Left lung (tissue), 10 donors: ENCODE data around the gene TENM4. TPM values are rescaled to one million over a fixed set of nuclear protein-coding genes. Genes with fewer than 3 reads are reported as not detected.

Experiments used
- ATAC-seq: fragments of 200-7000 bp; cut with Tn5 transposase; one replicate; pipeline ENCODE4 v1.9.1; 2020; ENCODE audit warnings: moderate library complexity
- DNase-seq, 4 donors: peaks; one replicate each; pipeline ENCODE4 v3.0.0-alpha.2; 2013 to 2020
- H3K27ac ChIP-seq, 2 donors: fragments of 200-600 bp; sonication (generic) in 1 of 2; one replicate each; pipeline versions ENCODE4 v1.5.0 to v1.8.0; 2020 to 2021
- H3K27me3 ChIP-seq, 2 donors: fragments of 200-600 bp; sonication (generic) in 1 of 2; one replicate each; pipeline versions ENCODE4 v1.5.0 to v1.8.0; 2020 to 2021
- H3K36me3 ChIP-seq, 2 donors: fragments of 200-600 bp; sonication (generic) in 1 of 2; one replicate each; pipeline versions ENCODE4 v1.5.0 to v1.8.0; 2020 to 2021
- H3K4me1 ChIP-seq, 2 donors: fragments of 200-600 bp; one replicate each; pipeline ENCODE4 v1.8.0; 2021
- H3K4me3 ChIP-seq, 2 donors: fragments of 200-600 bp; sonication (generic) in 1 of 2; one replicate each; pipeline versions ENCODE4 v1.5.0 to v1.8.0; 2020 to 2021; ENCODE audit warnings: mild to moderate bottlenecking in 1 of 2
- H3K9me3 ChIP-seq, 2 donors: fragments of 200-600 bp; sonication (generic) in 1 of 2; one replicate each; pipeline versions ENCODE4 v1.5.0 to v1.8.0; 2020 to 2021
- intact Hi-C, 2 donors: fragments of 100-400 bp; cut with DNase I; formaldehyde crosslinking; loops; one replicate each; pipeline versions ENCODE4 v1.11.2 to v1.14.2; 2022
- polyA plus RNA-seq, 6 donors: library from polyadenylated mRNA; unstranded; fragments of 120-200 nt; gene quantifications; one replicate each; pipeline ENCODE4 v1.2.1, GENCODE V29; 2013; ENCODE audit not compliant: insufficient read length in 6 of 6
- total RNA-seq, 2 donors: library from RNA; stranded (reverse); fragmentation: NEBNext Ultra II Directional; extraction: Animal tissue kit (Norgen Biotek cat#: 25700); gene quantifications; one replicate each; pipeline ENCODE4 v1.2.1, GENCODE V29; 2021
- TF ChIP-seq, protein P1 (sequence below), 2 donors: fragments of 200-600 bp; sonication (generic) in 1 of 2; IDR thresholded peaks; one replicate each; pipeline versions ENCODE4 v1.5.0 to v1.8.0; 2021; ENCODE audit warnings: antibody characterized with exemption in 2 of 2
- donor health status: DM: no; HTN: yes; CAD: no.
- donor health status: DM: no; HTN: no; CAD: no.

The TENM4 gene
- total and polyA plus RNA-seq, 8 donors = 3.4 to 7.1 (median 5.2) TPM

DNA sequence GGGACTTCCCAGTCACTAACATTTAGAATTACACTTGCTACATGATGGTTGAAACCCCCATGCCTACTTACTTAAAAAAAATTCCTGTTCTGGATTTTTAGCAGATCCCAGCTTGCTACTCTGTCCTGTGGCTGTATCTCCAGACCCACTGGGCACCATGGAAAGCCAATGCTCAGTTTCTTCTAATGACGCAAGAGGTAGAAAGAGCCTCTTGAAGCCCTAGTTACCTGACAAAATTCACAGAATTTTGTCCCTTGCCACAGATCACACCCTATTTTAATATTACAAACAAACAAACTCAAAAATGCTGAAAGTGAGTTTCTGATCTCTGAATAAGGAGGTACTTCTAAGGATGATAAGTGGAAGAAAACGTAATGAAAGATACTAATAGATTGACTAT, 24.3 kb upstream of the TENM4 start:
- DNase-seq (no peak), ATAC-seq (no peak)
- H3K27me3 ChIP-seq = peaks cover 0 to 9% of the 10 kb centered on the region in 2 donors
- no peaks in the 10 kb centered on the region for H3K9me3 ChIP-seq
- intact Hi-C loops = no loop called here
- no peaks in the 10 kb centered on the region for H3K4me1 ChIP-seq
- no peaks in the 10 kb centered on the region for H3K36me3 ChIP-seq
- TF ChIP-seq, protein P1, sequence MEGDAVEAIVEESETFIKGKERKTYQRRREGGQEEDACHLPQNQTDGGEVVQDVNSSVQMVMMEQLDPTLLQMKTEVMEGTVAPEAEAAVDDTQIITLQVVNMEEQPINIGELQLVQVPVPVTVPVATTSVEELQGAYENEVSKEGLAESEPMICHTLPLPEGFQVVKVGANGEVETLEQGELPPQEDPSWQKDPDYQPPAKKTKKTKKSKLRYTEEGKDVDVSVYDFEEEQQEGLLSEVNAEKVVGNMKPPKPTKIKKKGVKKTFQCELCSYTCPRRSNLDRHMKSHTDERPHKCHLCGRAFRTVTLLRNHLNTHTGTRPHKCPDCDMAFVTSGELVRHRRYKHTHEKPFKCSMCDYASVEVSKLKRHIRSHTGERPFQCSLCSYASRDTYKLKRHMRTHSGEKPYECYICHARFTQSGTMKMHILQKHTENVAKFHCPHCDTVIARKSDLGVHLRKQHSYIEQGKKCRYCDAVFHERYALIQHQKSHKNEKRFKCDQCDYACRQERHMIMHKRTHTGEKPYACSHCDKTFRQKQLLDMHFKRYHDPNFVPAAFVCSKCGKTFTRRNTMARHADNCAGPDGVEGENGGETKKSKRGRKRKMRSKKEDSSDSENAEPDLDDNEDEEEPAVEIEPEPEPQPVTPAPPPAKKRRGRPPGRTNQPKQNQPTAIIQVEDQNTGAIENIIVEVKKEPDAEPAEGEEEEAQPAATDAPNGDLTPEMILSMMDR (IDR thresholded peaks at IDR 0.05) = no peak
- no peak overlapping the region for H3K4me3 ChIP-seq
- H3K27ac ChIP-seq = no peak overlapping the region

DNA sequence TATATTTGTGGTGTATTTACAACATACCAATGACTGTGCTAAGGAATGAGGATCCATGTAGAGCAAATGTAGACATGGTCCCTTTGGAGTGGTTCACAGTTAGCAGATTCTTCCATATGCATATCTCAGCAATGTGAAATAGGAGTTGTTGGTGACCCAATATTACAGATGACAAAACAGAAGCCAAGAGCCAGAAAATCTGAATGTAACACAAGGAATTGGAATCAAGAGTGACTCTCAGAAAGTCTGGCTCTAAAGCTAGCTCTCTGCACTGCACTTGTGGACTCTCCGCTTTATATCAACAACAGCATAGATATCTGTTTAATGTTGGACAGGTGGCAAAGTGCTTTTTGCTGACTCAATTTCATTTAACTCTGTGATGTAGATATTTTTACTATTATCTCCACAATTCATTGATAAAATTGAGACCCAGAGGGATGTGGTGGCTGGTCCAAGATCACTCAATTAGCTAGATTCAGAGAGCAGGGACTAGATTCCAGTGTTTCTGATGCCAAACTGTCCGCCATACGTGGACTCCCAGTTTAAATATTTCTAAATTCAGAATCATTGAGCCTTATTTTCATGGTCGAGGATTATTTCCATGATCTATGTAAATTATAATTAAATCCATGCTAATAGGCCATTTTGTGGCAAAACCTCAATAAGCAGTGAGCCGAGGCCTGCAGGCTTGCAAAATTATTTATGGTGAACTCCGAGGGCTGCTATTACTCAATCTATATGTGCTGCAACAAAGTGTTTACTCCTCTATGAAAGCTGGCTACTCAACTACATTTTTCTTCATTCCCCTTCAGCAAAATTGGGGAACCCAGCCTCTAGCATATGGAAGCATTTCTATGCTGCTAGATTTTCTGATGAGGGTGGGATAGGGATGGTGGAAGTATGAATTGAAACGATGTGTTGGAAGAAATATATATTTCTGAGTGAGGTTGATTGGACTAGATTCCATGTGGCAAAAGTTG, 21.1 kb upstream of the TENM4 start:
- no peaks in the 10 kb centered on the region for H3K4me1 ChIP-seq
- H3K4me3 ChIP-seq = no peak overlapping the region
- TF ChIP-seq, protein P1 (IDR thresholded peaks at IDR 0.05) = no peak
- H3K27me3 ChIP-seq = peaks cover 0 to 11% of the 10 kb centered on the region in 2 donors
- DNase-seq = peak in 2 of 4 donors; percentile 42 to 60
- no peak overlapping the region for H3K27ac ChIP-seq
- H3K36me3 ChIP-seq = no peaks in the 10 kb centered on the region
- H3K9me3 ChIP-seq = no peaks in the 10 kb centered on the region
- ATAC-seq = no peak
- intact Hi-C loops = no loop called here

DNA sequence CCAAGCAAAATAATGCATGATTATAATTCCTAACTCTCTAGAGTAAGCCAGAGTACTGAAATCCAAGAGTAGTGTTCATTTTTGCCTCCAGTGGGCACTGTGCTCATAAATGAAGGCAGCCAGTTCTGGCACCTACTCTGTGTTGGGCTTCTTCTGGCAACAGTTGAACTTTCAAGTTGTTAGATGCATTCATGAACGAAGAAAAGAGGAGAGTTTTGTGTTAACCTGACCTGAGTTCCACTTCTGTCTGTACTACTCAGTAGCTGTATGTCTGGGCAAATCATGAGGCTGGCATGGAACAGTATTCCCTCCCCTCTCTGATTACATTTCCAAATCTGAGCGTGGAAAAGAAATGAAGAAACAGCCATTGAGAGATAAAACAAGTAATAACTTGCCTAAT, 20.3 kb upstream of the TENM4 start:
- no peaks in the 10 kb centered on the region for H3K4me1 ChIP-seq
- no peak overlapping the region for H3K4me3 ChIP-seq
- peaks cover 0 to 10% of the 10 kb centered on the region in 2 donors for H3K27me3 ChIP-seq
- ATAC-seq (peak; percentile 92), DNase-seq (peak in 2 of 4 donors; percentile 41 to 63)
- H3K36me3 ChIP-seq = no peaks in the 10 kb centered on the region
- H3K9me3 ChIP-seq = no peaks in the 10 kb centered on the region
- H3K27ac ChIP-seq = no peak overlapping the region
- intact Hi-C loops = no loop called here
- TF ChIP-seq, protein P1 (IDR thresholded peaks at IDR 0.05) = peak; percentile 33 to 48

DNA sequence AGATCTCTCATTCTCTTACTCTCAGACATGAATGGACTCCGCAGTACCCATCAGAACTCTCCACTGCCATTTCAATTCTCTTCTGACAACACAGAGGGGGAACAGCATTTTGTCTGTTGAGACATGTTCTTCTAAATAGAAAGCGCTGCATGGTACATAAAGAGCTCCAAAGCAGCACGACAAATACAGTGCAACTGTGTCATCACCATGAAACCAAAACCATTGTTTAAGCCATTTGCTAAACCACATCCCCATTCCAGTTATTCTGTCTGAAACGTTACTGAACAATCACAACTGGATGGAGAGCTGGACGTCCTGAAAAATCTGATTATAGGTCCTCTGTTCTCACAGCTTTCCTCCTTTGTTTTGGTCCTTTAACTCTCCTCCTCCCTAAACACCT, 17.9 kb upstream of the TENM4 start:
- DNase-seq (no peak), ATAC-seq (no peak)
- intact Hi-C loops = no loop called here
- Histone ChIP-seq H3K36me3 (no peaks in the 10 kb centered on the region), H3K4me1 (no peaks in the 10 kb centered on the region), H3K27ac (no peak overlapping the region), H3K9me3 (no peaks in the 10 kb centered on the region), H3K27me3 (peaks cover 0 to 10% of the 10 kb centered on the region in 2 donors), H3K4me3 (no peak overlapping the region)
- TF ChIP-seq, protein P1 (IDR thresholded peaks at IDR 0.05) = no peak

DNA sequence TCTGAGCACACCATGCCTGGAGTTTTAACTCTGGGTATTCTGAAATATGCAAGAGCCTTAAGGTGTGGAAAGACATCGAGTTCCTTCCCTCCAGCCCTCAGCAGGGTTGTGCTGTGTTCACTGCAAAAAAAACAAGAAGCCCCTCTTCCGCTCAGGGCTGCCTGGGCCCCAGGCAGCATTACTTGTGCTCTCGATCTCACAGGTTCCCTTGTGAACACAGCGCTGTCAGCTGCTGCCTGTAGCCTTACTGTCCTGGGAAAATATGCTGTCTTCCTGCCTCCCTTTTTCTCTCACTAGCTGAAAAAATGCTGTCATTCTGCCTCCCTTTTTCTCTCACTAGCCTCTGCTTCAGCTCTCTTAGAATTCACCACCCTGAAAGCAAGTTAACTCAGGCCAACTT, 15.7 kb upstream of the TENM4 start:
- intact Hi-C loops = no loop called here
- H3K27ac ChIP-seq = no peak overlapping the region
- DNase-seq (no peak), ATAC-seq (no peak)
- no peak overlapping the region for H3K4me3 ChIP-seq
- no peaks in the 10 kb centered on the region for H3K9me3 ChIP-seq
- H3K36me3 ChIP-seq = no peaks in the 10 kb centered on the region
- H3K27me3 ChIP-seq = peaks cover 0 to 5% of the 10 kb centered on the region in 2 donors
- H3K4me1 ChIP-seq = no peaks in the 10 kb centered on the region
- TF ChIP-seq, protein P1 (IDR thresholded peaks at IDR 0.05) = no peak
